Keratinocyte (primary cell): ENCODE measurements around the gene ATF2. TPM values are rescaled to one million over a fixed set of nuclear protein-coding genes. Genes with fewer than 3 reads are reported as not detected.

Source experiments
- DNase-seq: peaks from one replicate; pipeline ENCODE4 v3.0.0-alpha.2; 2011; ENCODE audit warnings: low read depth, missing footprints, low spot score
- FAIRE-seq: peaks from 2 replicates; lab custom pipeline; 2011; peaks lifted over from hg19 to GRCh38; lab: Jason Lieb, UNC
- H2AFZ ChIP-seq: 2 replicates; pipeline ENCODE4 v1.6.0; 2012; ENCODE audit warnings: low read length, control low read depth, inconsistent platforms; ENCODE audit not compliant: control insufficient read depth
- H3K27ac ChIP-seq: 2 replicates; pipeline ENCODE4 v1.5.1; 2011; ENCODE audit warnings: low read length; ENCODE audit not compliant: control insufficient read depth, insufficient read depth
- H3K27me3 ChIP-seq: 3 replicates; pipeline ENCODE4 v1.6.0; 2011; ENCODE audit warnings: low read length; ENCODE audit not compliant: control insufficient read depth, insufficient read depth; ENCODE audit errors: extremely low read depth
- H3K36me3 ChIP-seq, 2 experiments: 2 replicates in 1 of 2; 3 replicates in 1 of 2; pipeline ENCODE4 v1.5.1; 2011; ENCODE audit warnings: low read length in 2 of 2, mild to moderate bottlenecking in 1 of 2; ENCODE audit not compliant: control insufficient read depth in 2 of 2, insufficient read depth in 2 of 2; ENCODE audit errors: extremely low read depth in 1 of 2
- H3K4me1 ChIP-seq: 3 replicates; pipeline ENCODE4 v1.5.1; 2011; ENCODE audit warnings: low read length; ENCODE audit not compliant: control insufficient read depth, insufficient read depth; ENCODE audit errors: extremely low read depth
- H3K4me2 ChIP-seq: 3 replicates; pipeline ENCODE4 v1.6.0; 2011; ENCODE audit warnings: low read depth, low read length; ENCODE audit not compliant: control insufficient read depth, insufficient read depth; ENCODE audit errors: extremely low read depth
- H3K4me3 ChIP-seq, 3 experiments: fragments of 200-600 bp in 1 of 3; sonication (generic) in 1 of 3; 2 replicates in 2 of 3; 3 replicates in 1 of 3; pipeline ENCODE4 v1.5.1; 2011 to 2016; ENCODE audit warnings: low read length in 3 of 3, mild to moderate bottlenecking in 3 of 3, control low read depth in 2 of 3, inconsistent platforms in 1 of 3, low read depth in 1 of 3, mixed read lengths in 1 of 3, mixed run types in 1 of 3, moderate library complexity in 1 of 3; ENCODE audit not compliant: control insufficient read depth in 2 of 3, insufficient read depth in 2 of 3; ENCODE audit errors: extremely low read depth in 1 of 3
- H3K79me2 ChIP-seq: 2 replicates; pipeline ENCODE4 v1.6.0; 2012; ENCODE audit warnings: low read length; ENCODE audit not compliant: control insufficient read depth, insufficient read depth
- H3K9ac ChIP-seq: 3 replicates; pipeline ENCODE4 v1.6.0; 2011; ENCODE audit warnings: low read length; ENCODE audit not compliant: control insufficient read depth, insufficient read depth; ENCODE audit errors: extremely low read depth
- H3K9me1 ChIP-seq: 3 replicates; pipeline ENCODE4 v1.6.0; 2011; ENCODE audit warnings: low read length; ENCODE audit not compliant: control insufficient read depth, insufficient read depth; ENCODE audit errors: extremely low read depth
- H3K9me3 ChIP-seq: 2 replicates; pipeline ENCODE4 v1.5.1; 2012; ENCODE audit warnings: low read depth, low read length; ENCODE audit not compliant: control insufficient read depth
- H4K20me1 ChIP-seq: 3 replicates; pipeline ENCODE4 v1.6.0; 2011; ENCODE audit warnings: low read length; ENCODE audit not compliant: control insufficient read depth, insufficient read depth; ENCODE audit errors: extremely low read depth
- EZH2 ChIP-seq: IDR thresholded peaks from one replicate; pipeline ENCODE4 v1.6.1; 2012; ENCODE audit warnings: inconsistent platforms, mild to moderate bottlenecking, low read length, moderate library complexity
- dilution Hi-C: fragments of 300-500 bp; cut with MboI; formaldehyde crosslinking; loops from one replicate; pipeline ENCODE4 v1.7.0; 2020; ENCODE audit warnings: low sequenced_read_pairs; ENCODE audit not compliant: extremely low pct_ligation_motif_present
- polyA plus RNA-seq, 5 experiments: library from polyadenylated mRNA; depleted of rRNA in 3 of 5; stranded (reverse) in 3 of 5; stranded (forward) in 1 of 5; unstranded in 1 of 5; fragments of >200 nt; gene quantifications; 1 replicate in 1 of 5; 2 replicates in 3 of 5; 3 replicates in 1 of 5; pipeline versions ENCODE4 v1.2.1 to v1.2.3, GENCODE V29; 2011 to 2012; ENCODE audit warnings: missing spikeins in 2 of 5, low read depth in 1 of 5, low replicate concordance in 1 of 5
- TF ChIP-seq, protein P1 (sequence below), 3 experiments: IDR thresholded peaks in 1 of 3; conservative IDR thresholded peaks in 1 of 3; optimal IDR thresholded peaks in 1 of 3; 2 replicates in 2 of 3; 3 replicates in 1 of 3; pipeline versions ENCODE3 to v1.5.1; 2011; ENCODE audit warnings: low read length in 3 of 3, mild to moderate bottlenecking in 3 of 3, moderate library complexity in 2 of 3, control low read depth in 1 of 3, inconsistent platforms in 1 of 3; ENCODE audit not compliant: insufficient read depth in 2 of 3; ENCODE audit errors: extremely low read depth in 1 of 3

Gene ATF2
- polyA plus RNA-seq, 1 donor (not counting 4 experiments of a cell fraction or from before 2014, with no cell fraction given), result 42.7 TPM

DNA sequence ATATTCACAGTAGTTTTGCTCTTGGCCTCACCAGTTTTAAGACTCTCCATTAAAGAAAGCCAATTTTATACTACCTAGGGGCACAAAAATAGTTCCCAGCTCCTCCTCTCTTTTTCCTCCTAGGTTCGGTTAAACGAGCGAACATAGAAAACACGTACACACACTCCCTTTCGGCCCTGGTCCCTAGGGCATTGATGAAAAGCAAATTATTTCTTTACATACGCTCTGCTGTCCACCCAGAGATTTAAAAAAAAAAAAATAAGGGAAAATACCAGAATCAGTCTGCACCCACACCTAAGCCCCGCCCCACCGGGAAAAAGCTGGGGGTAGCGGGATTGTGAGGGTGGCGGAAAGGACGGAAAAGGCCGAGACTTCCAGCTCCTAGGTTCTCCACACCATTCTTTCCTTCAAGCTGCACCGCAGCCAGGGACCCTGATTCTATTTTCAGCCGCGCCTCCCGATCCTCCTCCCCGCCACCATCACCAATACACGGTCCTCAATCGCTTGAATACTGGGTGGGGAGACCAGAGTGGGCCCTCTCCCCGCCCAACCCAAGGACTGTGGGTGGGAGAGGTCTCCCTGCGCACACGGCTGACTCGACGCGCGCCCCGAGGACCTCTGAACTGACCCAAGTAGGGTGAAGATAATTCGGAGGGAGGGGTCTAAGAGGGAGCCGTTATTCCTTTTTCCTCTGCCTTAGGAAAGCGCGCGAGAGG lies 769 bp downstream of the ATF2 start:
- Histone ChIP-seq H3K27me3 (no peaks in the 10 kb centered on the region), H3K9me3 (no peaks in the 10 kb centered on the region), H3K9me1 (no peaks in the 10 kb centered on the region), H3K4me2 (peak overlapping the region; percentile 84), H3K36me3 (no peaks in the 10 kb centered on the region), H3K79me2 (peaks cover 52% of the 10 kb centered on the region), H3K4me3 (peak overlapping the region; percentile 98 to 100 (median 99)), H3K27ac (peak overlapping the region; percentile 98), H3K4me1 (no peaks in the 10 kb centered on the region), H3K9ac (peak overlapping the region; percentile 100), H2AFZ (peak overlapping the region; percentile 100), H4K20me1 (no peaks in the 10 kb centered on the region)
- TF ChIP-seq EZH2, result no peak
- TF ChIP-seq, protein P1, sequence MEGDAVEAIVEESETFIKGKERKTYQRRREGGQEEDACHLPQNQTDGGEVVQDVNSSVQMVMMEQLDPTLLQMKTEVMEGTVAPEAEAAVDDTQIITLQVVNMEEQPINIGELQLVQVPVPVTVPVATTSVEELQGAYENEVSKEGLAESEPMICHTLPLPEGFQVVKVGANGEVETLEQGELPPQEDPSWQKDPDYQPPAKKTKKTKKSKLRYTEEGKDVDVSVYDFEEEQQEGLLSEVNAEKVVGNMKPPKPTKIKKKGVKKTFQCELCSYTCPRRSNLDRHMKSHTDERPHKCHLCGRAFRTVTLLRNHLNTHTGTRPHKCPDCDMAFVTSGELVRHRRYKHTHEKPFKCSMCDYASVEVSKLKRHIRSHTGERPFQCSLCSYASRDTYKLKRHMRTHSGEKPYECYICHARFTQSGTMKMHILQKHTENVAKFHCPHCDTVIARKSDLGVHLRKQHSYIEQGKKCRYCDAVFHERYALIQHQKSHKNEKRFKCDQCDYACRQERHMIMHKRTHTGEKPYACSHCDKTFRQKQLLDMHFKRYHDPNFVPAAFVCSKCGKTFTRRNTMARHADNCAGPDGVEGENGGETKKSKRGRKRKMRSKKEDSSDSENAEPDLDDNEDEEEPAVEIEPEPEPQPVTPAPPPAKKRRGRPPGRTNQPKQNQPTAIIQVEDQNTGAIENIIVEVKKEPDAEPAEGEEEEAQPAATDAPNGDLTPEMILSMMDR (optimal IDR thresholded peaks at IDR 0.05 in 1 of 3, IDR thresholded peaks at IDR 0.05 in 1 of 3, conservative IDR thresholded peaks at IDR 0.05 in 1 of 3; ENCODE audit: extremely low read depth in 1 of 3, insufficient read depth in 2 of 3, low read length in 3 of 3), result no peak
- FAIRE-seq (no peak), DNase-seq (no peak)
- dilution Hi-C loops, result no loop called here

DNA sequence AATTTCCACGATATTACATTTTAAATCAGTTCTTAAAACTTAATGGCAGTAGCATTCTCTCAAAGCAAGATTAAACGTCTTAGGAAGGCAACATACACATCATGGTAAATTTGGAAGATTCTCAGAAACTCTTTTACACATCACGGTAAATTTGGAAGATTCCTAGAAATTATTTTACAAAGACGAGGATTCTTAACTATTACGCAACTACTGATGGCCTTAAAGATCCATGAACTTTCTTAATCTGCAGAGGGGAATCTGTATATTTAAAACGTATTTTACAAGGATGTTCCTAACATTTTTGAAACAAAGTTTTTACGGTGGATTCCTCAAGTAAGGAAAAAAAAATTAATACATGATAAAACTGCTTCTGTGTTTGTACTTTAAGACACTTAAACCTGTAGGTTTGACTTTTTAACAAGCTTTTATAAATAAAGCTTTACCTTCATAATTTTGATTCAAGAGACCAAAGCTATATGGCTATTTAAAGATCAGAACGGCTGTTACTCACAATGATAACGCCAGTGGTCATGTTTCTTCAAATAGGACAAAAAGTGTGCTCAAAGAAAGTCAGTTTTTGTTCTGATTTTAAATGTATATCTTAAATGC lies 1.7 kb downstream of the ATF2 start:
- H3K9me1 ChIP-seq, result no peaks in the 10 kb centered on the region
- no peaks in the 10 kb centered on the region for H4K20me1 ChIP-seq
- H3K4me2 ChIP-seq, result peak overlapping the region; percentile 84
- peaks cover 61% of the 10 kb centered on the region for H3K79me2 ChIP-seq
- peak overlapping the region; percentile 98 to 100 (median 99) for H3K4me3 ChIP-seq
- peak overlapping the region; percentile 98 for H3K27ac ChIP-seq
- no peak for DNase-seq
- peak overlapping the region; percentile 100 for H3K9ac ChIP-seq
- dilution Hi-C loops, result no loop called here
- FAIRE-seq, result no peak
- no peak overlapping the region for H2AFZ ChIP-seq
- TF ChIP-seq, protein P1 (optimal IDR thresholded peaks at IDR 0.05 in 1 of 3, IDR thresholded peaks at IDR 0.05 in 1 of 3, conservative IDR thresholded peaks at IDR 0.05 in 1 of 3; ENCODE audit: extremely low read depth in 1 of 3, insufficient read depth in 2 of 3, low read length in 3 of 3), result no peak
- no peak for TF ChIP-seq EZH2
- H3K27me3 ChIP-seq, result no peaks in the 10 kb centered on the region
- H3K4me1 ChIP-seq, result no peaks in the 10 kb centered on the region
- no peaks in the 10 kb centered on the region for H3K36me3 ChIP-seq
- H3K9me3 ChIP-seq, result no peaks in the 10 kb centered on the region
